GM23248 (cell line): ENCODE data around the gene FAM180B. TPM values are rescaled to one million over a fixed set of nuclear protein-coding genes. Genes with fewer than 3 reads are reported as not detected.

Source experiments
- DNase-seq: peaks from one replicate; pipeline ENCODE4 v3.0.0-alpha.2; 2015
- H2AFZ ChIP-seq: fragments of 200-600 bp; sonication (generic); 2 replicates; pipeline ENCODE4 v1.6.1; 2016; ENCODE audit warnings: antibody characterized with exemption
- H3F3A ChIP-seq: fragments of 200-600 bp; sonication (generic); 2 replicates; pipeline ENCODE4 v1.6.1; 2016; ENCODE audit warnings: mild to moderate bottlenecking, antibody characterized with exemption, mixed run types; ENCODE audit not compliant: insufficient read depth
- H3K27ac ChIP-seq: fragments of 200-600 bp; sonication (generic); 2 replicates; pipeline ENCODE4 v1.5.1; 2016; ENCODE audit warnings: mild to moderate bottlenecking
- H3K27me3 ChIP-seq: fragments of 200-600 bp; sonication (generic); replicated peaks from 2 replicates; pipeline ENCODE4 v1.6.1; 2016; ENCODE audit warnings: mild to moderate bottlenecking; ENCODE audit not compliant: insufficient read depth
- H3K36me3 ChIP-seq: fragments of 200-600 bp; sonication (generic); 2 replicates; pipeline ENCODE4 v1.6.1; 2016; ENCODE audit warnings: low read depth, mild to moderate bottlenecking
- H3K4me1 ChIP-seq: fragments of 200-600 bp; sonication (generic); 2 replicates; pipeline ENCODE4 v1.6.1; 2016; ENCODE audit warnings: mild to moderate bottlenecking; ENCODE audit not compliant: insufficient read depth
- H3K4me2 ChIP-seq: fragments of 200-600 bp; sonication (generic); one replicate; pipeline ENCODE4 v1.6.1; 2016; ENCODE audit warnings: mild to moderate bottlenecking; ENCODE audit not compliant: unreplicated experiment
- H3K4me3 ChIP-seq: fragments of 200-600 bp; sonication (generic); 2 replicates; pipeline ENCODE4 v1.5.1; 2016; ENCODE audit warnings: mild to moderate bottlenecking
- H3K79me2 ChIP-seq: fragments of 200-600 bp; sonication (generic); 2 replicates; pipeline ENCODE4 v1.6.1; 2016; ENCODE audit warnings: mild to moderate bottlenecking; ENCODE audit not compliant: insufficient read depth
- H3K9ac ChIP-seq: fragments of 200-600 bp; sonication (generic); 2 replicates; pipeline ENCODE4 v1.6.1; 2016; ENCODE audit warnings: mild to moderate bottlenecking
- H3K9me2 ChIP-seq: fragments of 200-600 bp; sonication (generic); 2 replicates; pipeline ENCODE4 v1.6.1; 2016; ENCODE audit warnings: mixed run types, mild to moderate bottlenecking, moderate library complexity; ENCODE audit not compliant: insufficient read depth
- H3K9me3 ChIP-seq: fragments of 200-600 bp; sonication (generic); one replicate; pipeline ENCODE4 v1.6.1; 2017; ENCODE audit warnings: low read depth
- H4K20me1 ChIP-seq: fragments of 200-600 bp; sonication (generic); 2 replicates; pipeline ENCODE4 v1.6.0; 2016; ENCODE audit not compliant: insufficient read depth
- EZH2 ChIP-seq: fragments of 200-600 bp; sonication (generic); IDR thresholded peaks from 2 replicates; pipeline ENCODE4 v1.6.1; 2018; ENCODE audit warnings: antibody characterized with exemption, mild to moderate bottlenecking; ENCODE audit not compliant: insufficient read depth, poor library complexity, severe bottlenecking
- EZH2phosphoT487 ChIP-seq: fragments of 200-600 bp; sonication (generic); IDR thresholded peaks from 2 replicates; pipeline ENCODE4 v1.6.1; 2018; ENCODE audit warnings: antibody characterized with exemption, moderate library complexity, mild to moderate bottlenecking, low read depth; ENCODE audit not compliant: insufficient read depth
- WGBS, 2 experiments: methylation state at CpG; one replicate each; pipeline ENCODE4 v1.1.6; 2015 to 2017; ENCODE audit warnings: low lambda C conversion rate in 2 of 2, low coverage in 1 of 2; ENCODE audit errors: missing lambda C conversion rate in 2 of 2; 5-methylcytosine and 5-hydroxymethylcytosine counted together
- in situ Hi-C: fragments of 300-500 bp; cut with MboI; formaldehyde crosslinking; loops from 2 replicates; pipeline ENCODE4 v1.15.0; 2020
- polyA plus RNA-seq: library from polyadenylated mRNA; unstranded; fragments of >200 nt; fragmentation: Nextera tagmentation; extraction: Ambion mirVana; gene quantifications from 2 replicates; pipeline ENCODE4 v1.2.1, GENCODE V29; 2016
- total RNA-seq: library from RNA; depleted of rRNA; stranded (reverse); fragments of >200 nt; shearing (Covaris generic); gene quantifications from 2 replicates; pipeline ENCODE4 v1.2.3, GENCODE V29; 2014

The FAM180B gene
- total and polyA plus RNA-seq, 2 experiments from 2014 or later: not detected

GRCh38 chr11:47591764-47592163 lies 5.3 kb downstream of the FAM180B start:
- H3K9ac ChIP-seq: no peak overlapping the region
- no peaks in the 10 kb centered on the region for H3K79me2 ChIP-seq
- no peak overlapping the region for H2AFZ ChIP-seq
- 0 out of 2 replicates have a peak, but pooled peaks cover 3% of the 10 kb centered on the region for H3K4me1 ChIP-seq
- H3K9me2 ChIP-seq: no peaks in the 10 kb centered on the region
- H4K20me1 ChIP-seq: no peaks in the 10 kb centered on the region
- no peak for DNase-seq
- no peak overlapping the region for H3K4me2 ChIP-seq
- no peaks in the 10 kb centered on the region for H3F3A ChIP-seq
- H3K27ac ChIP-seq: no peak overlapping the region
- no peaks in the 10 kb centered on the region for H3K36me3 ChIP-seq
- TF ChIP-seq EZH2phosphoT487 (no peak), EZH2 (no peak)
- peaks cover 35% of the 10 kb centered on the region for H3K27me3 ChIP-seq
- in situ Hi-C loops: no loop called here
- WGBS, 2 experiments: 68 to 80% methylated on average over 7 of the region's 7 CpGs
- H3K9me3 ChIP-seq: no peaks in the 10 kb centered on the region
- no peak overlapping the region for H3K4me3 ChIP-seq

GRCh38 chr11:47592251-47592650 lies 5.8 kb downstream of the FAM180B start:
- H3K36me3 ChIP-seq: no peaks in the 10 kb centered on the region
- WGBS, 2 experiments: 37 to 39% methylated on average over 4 of the region's 4 CpGs
- no peak overlapping the region for H3K9ac ChIP-seq
- peaks cover 35% of the 10 kb centered on the region for H3K27me3 ChIP-seq
- no peaks in the 10 kb centered on the region for H3K9me2 ChIP-seq
- TF ChIP-seq EZH2: no peak
- no peak for TF ChIP-seq EZH2phosphoT487
- H4K20me1 ChIP-seq: no peaks in the 10 kb centered on the region
- no peaks in the 10 kb centered on the region for H3K79me2 ChIP-seq
- DNase-seq: no peak
- H3K4me3 ChIP-seq: no peak overlapping the region
- 0 out of 2 replicates have a peak, but pooled peaks cover 3% of the 10 kb centered on the region for H3K4me1 ChIP-seq
- no peak overlapping the region for H2AFZ ChIP-seq
- no peaks in the 10 kb centered on the region for H3K9me3 ChIP-seq
- no peak overlapping the region for H3K4me2 ChIP-seq
- no peaks in the 10 kb centered on the region for H3F3A ChIP-seq
- in situ Hi-C loops: no loop called here
- no peak overlapping the region for H3K27ac ChIP-seq

- H3K4me2 ChIP-seq: no peak overlapping the region
- WGBS, 2 experiments: 50 to 58% methylated on average over 2 of the region's 2 CpGs
- H3K27ac ChIP-seq: no peak overlapping the region
- no peaks in the 10 kb centered on the region for H3F3A ChIP-seq
- no peaks in the 10 kb centered on the region for H3K79me2 ChIP-seq
- 0 out of 2 replicates have a peak, but pooled peaks cover 3% of the 10 kb centered on the region for H3K4me1 ChIP-seq
- H2AFZ ChIP-seq: no peak overlapping the region
- no peak overlapping the region for H3K4me3 ChIP-seq
- H3K9ac ChIP-seq: no peak overlapping the region
- no peak for DNase-seq
- H3K36me3 ChIP-seq: no peaks in the 10 kb centered on the region
- H3K27me3 ChIP-seq: peaks cover 35% of the 10 kb centered on the region
- H4K20me1 ChIP-seq: no peaks in the 10 kb centered on the region
- H3K9me3 ChIP-seq: no peaks in the 10 kb centered on the region
- no peak for TF ChIP-seq EZH2
- no peak for TF ChIP-seq EZH2phosphoT487
- in situ Hi-C loops: no loop called here
- no peaks in the 10 kb centered on the region for H3K9me2 ChIP-seq
These were observed 6.5 kb downstream of the FAM180B start for GRCh38 chr11:47592970-47593369.

- Histone ChIP-seq H3K36me3 (no peaks in the 10 kb centered on the region), H3K27ac (no peak overlapping the region), H3K9ac (no peak overlapping the region), H3K79me2 (no peaks in the 10 kb centered on the region), H3F3A (no peaks in the 10 kb centered on the region), H2AFZ (peak overlapping the region; percentile 48), H3K9me2 (no peaks in the 10 kb centered on the region), H3K4me3 (peak overlapping the region; percentile 55; the same call in 1 of the 2 replicates), H3K4me2 (peak overlapping the region; percentile 57), H3K9me3 (no peaks in the 10 kb centered on the region), H3K4me1 (0 out of 2 replicates have a peak, but pooled peaks cover 3% of the 10 kb centered on the region), H4K20me1 (no peaks in the 10 kb centered on the region), H3K27me3 (peaks cover 35% of the 10 kb centered on the region)
- WGBS, 2 experiments: 30 to 33% methylated on average over 5 to 6 of the region's 6 CpGs
- no peak for DNase-seq
- TF ChIP-seq EZH2phosphoT487: peak; percentile 16; the same call in 1 of the 2 replicates
- TF ChIP-seq EZH2: no peak
- in situ Hi-C loops: no loop called here
These were observed 7.0 kb downstream of the FAM180B start for GRCh38 chr11:47593492-47593933.
